GM23338 (cell line): ENCODE results near the gene DENND4B.

Source experiments
- CREB1 ChIP-seq: fragments of 250-450 bp; sonication (Bioruptor Pico); IDR thresholded peaks from 2 replicates; pipeline ENCODE4 v1.5.0; 2020; ENCODE audit warnings: low read depth, mild to moderate bottlenecking, moderate library complexity
- EZH2 ChIP-seq: fragments of 200-600 bp; sonication (generic); IDR thresholded peaks from one replicate; pipeline ENCODE4 v1.8.0; 2017; ENCODE audit warnings: antibody characterized with exemption, mild to moderate bottlenecking, low read depth; ENCODE audit not compliant: unreplicated experiment
- EZH2phosphoT487 ChIP-seq: fragments of 200-600 bp; sonication (generic); IDR thresholded peaks from one replicate; pipeline ENCODE4 v1.8.1; 2018; ENCODE audit warnings: antibody characterized with exemption; ENCODE audit not compliant: unreplicated experiment
- JUNB ChIP-seq: IDR thresholded peaks from one replicate; pipeline ENCODE4 v1.6.1; 2016; ENCODE audit warnings: antibody characterized with exemption; ENCODE audit not compliant: unreplicated experiment
- NANOG ChIP-seq: IDR thresholded peaks from 2 replicates; pipeline ENCODE4 v1.6.1; 2016; ENCODE audit warnings: antibody characterized with exemption, borderline replicate concordance
- POLR2AphosphoS5 ChIP-seq: IDR thresholded peaks from 2 replicates; pipeline ENCODE4 v1.6.1; 2016; ENCODE audit warnings: antibody characterized with exemption, low read depth
- STAT1 ChIP-seq: IDR thresholded peaks from one replicate; pipeline ENCODE4 v1.6.1; 2016; ENCODE audit warnings: antibody characterized with exemption; ENCODE audit not compliant: unreplicated experiment
- ZNF331 ChIP-seq: fragments of 250-450 bp; sonication (Bioruptor Pico); IDR thresholded peaks from 2 replicates; pipeline ENCODE4 v1.5.0; 2020; ENCODE audit warnings: low read depth, mild to moderate bottlenecking, moderate library complexity
- ZNF462 ChIP-seq: fragments of 250-450 bp; sonication (Bioruptor Pico); IDR thresholded peaks from 2 replicates; pipeline ENCODE4 v1.5.0; 2020; ENCODE audit warnings: mild to moderate bottlenecking, moderate library complexity
- TF ChIP-seq, protein P1 (sequence below), 2 experiments: fragments of 200-600 bp in 1 of 2; sonication (generic) in 1 of 2; conservative IDR thresholded peaks; 2 replicates each; pipeline versions ENCODE4 v1.5.1 to v1.6.1; 2016 to 2017; ENCODE audit warnings: antibody characterized with exemption in 2 of 2, low read depth in 2 of 2, mild to moderate bottlenecking in 2 of 2, moderate library complexity in 1 of 2
- TF ChIP-seq, protein P2 (sequence below): IDR thresholded peaks from one replicate; pipeline ENCODE4 v1.6.1; 2018; ENCODE audit warnings: antibody characterized with exemption; ENCODE audit not compliant: unreplicated experiment
- TF ChIP-seq, protein P3 (sequence below): IDR thresholded peaks from 2 replicates; pipeline ENCODE4 v1.6.1; 2016; ENCODE audit warnings: antibody characterized with exemption

DNA sequence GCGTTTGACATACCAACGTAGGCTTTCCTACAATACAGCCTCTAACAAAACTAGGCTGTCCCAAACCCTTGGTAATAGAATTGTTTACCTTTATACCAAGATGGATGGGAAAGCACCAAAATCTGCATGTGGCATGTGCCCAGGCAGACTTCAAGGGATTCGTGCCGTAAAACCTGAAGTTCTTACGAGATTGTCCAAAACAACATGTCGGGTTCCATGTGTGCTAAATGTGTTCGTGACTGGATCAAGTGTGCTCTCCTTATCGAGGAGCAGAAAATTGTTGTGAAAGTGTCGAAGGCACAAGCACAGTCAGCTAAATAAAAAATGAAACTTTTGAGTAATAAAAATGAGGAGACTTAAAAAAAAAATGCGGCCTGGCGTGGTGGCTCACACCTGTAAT is 49.1 kb upstream of the DENND4B start:
- TF ChIP-seq, protein P1, sequence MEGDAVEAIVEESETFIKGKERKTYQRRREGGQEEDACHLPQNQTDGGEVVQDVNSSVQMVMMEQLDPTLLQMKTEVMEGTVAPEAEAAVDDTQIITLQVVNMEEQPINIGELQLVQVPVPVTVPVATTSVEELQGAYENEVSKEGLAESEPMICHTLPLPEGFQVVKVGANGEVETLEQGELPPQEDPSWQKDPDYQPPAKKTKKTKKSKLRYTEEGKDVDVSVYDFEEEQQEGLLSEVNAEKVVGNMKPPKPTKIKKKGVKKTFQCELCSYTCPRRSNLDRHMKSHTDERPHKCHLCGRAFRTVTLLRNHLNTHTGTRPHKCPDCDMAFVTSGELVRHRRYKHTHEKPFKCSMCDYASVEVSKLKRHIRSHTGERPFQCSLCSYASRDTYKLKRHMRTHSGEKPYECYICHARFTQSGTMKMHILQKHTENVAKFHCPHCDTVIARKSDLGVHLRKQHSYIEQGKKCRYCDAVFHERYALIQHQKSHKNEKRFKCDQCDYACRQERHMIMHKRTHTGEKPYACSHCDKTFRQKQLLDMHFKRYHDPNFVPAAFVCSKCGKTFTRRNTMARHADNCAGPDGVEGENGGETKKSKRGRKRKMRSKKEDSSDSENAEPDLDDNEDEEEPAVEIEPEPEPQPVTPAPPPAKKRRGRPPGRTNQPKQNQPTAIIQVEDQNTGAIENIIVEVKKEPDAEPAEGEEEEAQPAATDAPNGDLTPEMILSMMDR (conservative IDR thresholded peaks at IDR 0.05; ENCODE audit: low read depth in 2 of 2), result no peak
- TF ChIP-seq EZH2 (no peak), CREB1 (no peak), NANOG (no peak), JUNB (no peak), POLR2AphosphoS5 (no peak), EZH2phosphoT487 (no peak), ZNF331 (CRISPR knock-in tag) (no peak), STAT1 (no peak), ZNF462 (no peak)
- TF ChIP-seq, protein P2, sequence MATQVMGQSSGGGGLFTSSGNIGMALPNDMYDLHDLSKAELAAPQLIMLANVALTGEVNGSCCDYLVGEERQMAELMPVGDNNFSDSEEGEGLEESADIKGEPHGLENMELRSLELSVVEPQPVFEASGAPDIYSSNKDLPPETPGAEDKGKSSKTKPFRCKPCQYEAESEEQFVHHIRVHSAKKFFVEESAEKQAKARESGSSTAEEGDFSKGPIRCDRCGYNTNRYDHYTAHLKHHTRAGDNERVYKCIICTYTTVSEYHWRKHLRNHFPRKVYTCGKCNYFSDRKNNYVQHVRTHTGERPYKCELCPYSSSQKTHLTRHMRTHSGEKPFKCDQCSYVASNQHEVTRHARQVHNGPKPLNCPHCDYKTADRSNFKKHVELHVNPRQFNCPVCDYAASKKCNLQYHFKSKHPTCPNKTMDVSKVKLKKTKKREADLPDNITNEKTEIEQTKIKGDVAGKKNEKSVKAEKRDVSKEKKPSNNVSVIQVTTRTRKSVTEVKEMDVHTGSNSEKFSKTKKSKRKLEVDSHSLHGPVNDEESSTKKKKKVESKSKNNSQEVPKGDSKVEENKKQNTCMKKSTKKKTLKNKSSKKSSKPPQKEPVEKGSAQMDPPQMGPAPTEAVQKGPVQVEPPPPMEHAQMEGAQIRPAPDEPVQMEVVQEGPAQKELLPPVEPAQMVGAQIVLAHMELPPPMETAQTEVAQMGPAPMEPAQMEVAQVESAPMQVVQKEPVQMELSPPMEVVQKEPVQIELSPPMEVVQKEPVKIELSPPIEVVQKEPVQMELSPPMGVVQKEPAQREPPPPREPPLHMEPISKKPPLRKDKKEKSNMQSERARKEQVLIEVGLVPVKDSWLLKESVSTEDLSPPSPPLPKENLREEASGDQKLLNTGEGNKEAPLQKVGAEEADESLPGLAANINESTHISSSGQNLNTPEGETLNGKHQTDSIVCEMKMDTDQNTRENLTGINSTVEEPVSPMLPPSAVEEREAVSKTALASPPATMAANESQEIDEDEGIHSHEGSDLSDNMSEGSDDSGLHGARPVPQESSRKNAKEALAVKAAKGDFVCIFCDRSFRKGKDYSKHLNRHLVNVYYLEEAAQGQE, result no peak
- TF ChIP-seq, protein P3, sequence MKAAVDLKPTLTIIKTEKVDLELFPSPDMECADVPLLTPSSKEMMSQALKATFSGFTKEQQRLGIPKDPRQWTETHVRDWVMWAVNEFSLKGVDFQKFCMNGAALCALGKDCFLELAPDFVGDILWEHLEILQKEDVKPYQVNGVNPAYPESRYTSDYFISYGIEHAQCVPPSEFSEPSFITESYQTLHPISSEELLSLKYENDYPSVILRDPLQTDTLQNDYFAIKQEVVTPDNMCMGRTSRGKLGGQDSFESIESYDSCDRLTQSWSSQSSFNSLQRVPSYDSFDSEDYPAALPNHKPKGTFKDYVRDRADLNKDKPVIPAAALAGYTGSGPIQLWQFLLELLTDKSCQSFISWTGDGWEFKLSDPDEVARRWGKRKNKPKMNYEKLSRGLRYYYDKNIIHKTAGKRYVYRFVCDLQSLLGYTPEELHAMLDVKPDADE, result no peak
